Activated T-helper 2 cell treated with anti-CD3 and anti-CD28 coated beads, Interferon-gamma antibody, Interleukin-2, Interleukin-4, amounts not matched to agents 10 μg/mL and 5 μg/mL and 100 μg/mL, durations not matched to agents 14 hours and 24 hours and 36 hours (primary cell): Measurements from ENCODE around the gene WNK2. TPM values are rescaled to one million over a fixed set of nuclear protein-coding genes. Genes with fewer than 3 reads are reported as not detected.
"Not testable (repeated sequence)": the region's sequence is repeated elsewhere in the genome, so short reads cannot be mapped to it uniquely, and the experiment has no call there.

Experiments used
- DNase-seq: peaks from one replicate; pipeline ENCODE4 v3.0.0; 2021; ENCODE audit warnings: low spot score
- H3K27ac Mint-ChIP-seq: one replicate; pipeline ENCODE4 v1.8.0; 2021; ENCODE audit warnings: mixed read lengths
- H3K27me3 Mint-ChIP-seq: one replicate; pipeline ENCODE4 v1.8.0; 2021; ENCODE audit warnings: low read depth, mixed read lengths
- H3K36me3 Mint-ChIP-seq: one replicate; pipeline ENCODE4 v1.8.0; 2021; ENCODE audit warnings: low read depth, mixed read lengths
- H3K4me1 Mint-ChIP-seq: one replicate; pipeline ENCODE4 v1.8.0; 2021; ENCODE audit warnings: low read depth, mixed read lengths
- H3K4me3 Mint-ChIP-seq: one replicate; pipeline ENCODE4 v1.8.0; 2021; ENCODE audit warnings: low read depth, mild to moderate bottlenecking, moderate library complexity, mixed read lengths
- H3K9me3 Mint-ChIP-seq: one replicate; pipeline ENCODE4 v1.8.0; 2021; ENCODE audit warnings: mixed read lengths
- intact Hi-C: fragments of 100-400 bp; cut with micrococcal nuclease; formaldehyde crosslinking; loops from one replicate; pipeline ENCODE4 v1.15.1; 2023
- total RNA-seq: library from RNA; stranded (reverse); gene quantifications from 2 replicates; pipeline ENCODE4 v1.2.3, GENCODE V29; 2022

Gene WNK2
- total RNA-seq = 1.2 and 1.6 TPM in 2 replicates

DNA sequence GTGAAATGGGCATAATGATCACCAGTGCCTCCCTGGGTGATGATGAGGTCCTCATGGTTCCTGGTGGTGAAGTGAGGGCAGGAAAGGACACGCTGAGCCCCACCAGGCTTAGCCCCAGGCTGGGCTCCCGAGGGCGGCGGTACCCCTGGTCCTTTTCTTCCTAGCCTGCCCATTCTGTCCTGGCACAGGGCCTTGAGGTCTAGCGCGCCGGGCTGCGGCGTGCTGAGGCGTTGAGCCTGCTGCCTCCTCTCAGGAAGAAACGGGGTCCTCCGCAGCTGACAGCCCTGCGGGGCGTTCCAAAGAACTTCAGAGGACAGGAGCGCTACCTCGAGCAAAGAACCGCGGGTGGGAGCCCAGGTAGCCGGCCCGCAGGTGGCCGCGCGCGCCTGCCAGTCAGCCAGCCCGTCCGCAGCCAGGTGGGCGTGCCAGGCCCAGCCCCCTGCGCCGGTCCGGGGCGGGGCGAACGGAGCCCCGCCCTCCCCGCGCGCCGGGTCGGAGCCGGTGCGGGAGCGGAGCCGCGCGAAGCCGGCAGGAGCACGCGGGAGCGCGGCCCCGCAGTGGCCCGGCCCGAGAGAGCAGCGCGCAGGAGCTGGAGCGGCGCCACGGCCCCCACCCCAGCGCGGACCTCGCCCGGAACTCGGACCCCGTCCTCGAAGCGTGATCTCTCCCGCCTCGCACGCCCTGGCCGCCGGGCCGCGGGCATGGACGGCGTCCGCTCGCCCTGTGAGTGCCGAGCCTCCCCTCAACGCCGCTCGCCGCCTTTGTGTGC is at the start of gene WNK2:
Gene WNK2, plus strand, starts transcription at position 477 of the 769 bp plus-strand sequence. CDS start 791 bp downstream, outside the sequence.
- Mint-ChIP-seq H3K27me3 (peaks cover 47% of the 10 kb centered on the region), H3K4me1 (no peaks in the 10 kb centered on the region), H3K36me3 (no peaks in the 10 kb centered on the region), H3K4me3 (peak within 1 kb of the TSS; percentile 70), H3K27ac (no peak within 1 kb of the TSS), H3K9me3 (no peaks in the 10 kb centered on the region)
- intact Hi-C loops = no loop called here
- peak; percentile 26 for DNase-seq

DNA sequence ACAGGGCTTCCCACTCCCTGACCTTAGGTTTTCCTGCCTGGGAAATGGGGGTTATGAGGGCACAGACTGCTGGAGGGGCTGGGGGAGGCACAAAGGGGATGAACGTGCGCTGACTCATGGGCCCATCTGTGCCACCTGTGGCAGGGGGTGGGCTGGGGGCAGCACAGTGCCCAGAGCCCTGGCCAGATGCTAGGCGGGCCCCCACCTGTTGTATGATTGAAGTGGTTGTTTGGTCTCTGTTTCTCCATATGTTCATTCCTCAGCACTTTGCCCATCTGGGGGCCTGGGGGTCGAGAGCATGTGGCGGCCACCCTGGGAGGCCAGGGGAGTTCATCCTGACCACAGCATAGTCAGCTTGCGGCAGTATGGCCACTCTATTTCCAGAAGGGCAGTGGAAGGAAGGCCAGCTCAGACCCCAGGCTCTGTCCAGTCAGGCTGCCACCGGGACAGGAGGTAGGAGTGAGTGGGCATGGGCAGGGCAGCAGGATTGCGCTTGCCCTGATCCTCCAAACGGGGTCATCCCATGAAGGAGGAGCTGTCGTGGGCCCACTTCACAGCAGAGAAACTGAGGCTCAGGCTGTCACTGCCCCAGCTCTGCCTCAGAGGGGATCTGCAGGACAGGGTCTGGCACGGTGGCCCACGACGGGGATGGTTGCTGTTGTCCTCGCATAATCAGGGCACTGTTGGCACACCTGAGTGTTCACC is 49.0 kb upstream of the WNK2 start:
- DNase-seq = no peak
- no peaks in the 10 kb centered on the region for H3K27me3 Mint-ChIP-seq
- peaks cover 31% of the 10 kb centered on the region for H3K36me3 Mint-ChIP-seq
- intact Hi-C loops = loop anchor here (1.0 to 5.0 kb wide), 5 partner anchors 11 to 73 kb away; partner anchors contain the start of gene CARD19
- H3K4me3 Mint-ChIP-seq = peak overlapping the region; percentile 79
- H3K9me3 Mint-ChIP-seq = peaks cover 3% of the 10 kb centered on the region
- peaks cover 43% of the 10 kb centered on the region for H3K4me1 Mint-ChIP-seq
- H3K27ac Mint-ChIP-seq = peak overlapping the region; percentile 94

DNA sequence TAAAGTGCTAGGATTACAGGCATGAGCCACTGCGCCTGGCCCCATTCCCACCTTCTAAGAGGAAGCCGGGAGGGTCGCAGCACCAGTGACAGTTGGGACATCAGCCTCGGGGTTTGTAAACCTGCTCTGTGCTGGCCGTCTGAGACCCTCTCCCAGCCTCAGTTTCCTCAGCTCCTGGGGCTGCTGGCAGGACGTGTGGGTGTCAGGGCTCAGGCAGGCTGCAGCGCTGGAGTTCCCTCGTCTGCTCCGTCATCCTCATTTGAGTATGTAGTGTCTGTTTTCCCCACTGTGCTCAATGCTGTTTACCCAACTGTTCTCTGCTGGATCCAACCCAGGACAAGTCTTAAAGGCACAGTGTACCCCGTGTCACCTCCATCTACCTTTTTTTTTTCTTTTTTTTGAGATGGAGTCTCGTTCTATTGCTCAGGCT is 47.9 kb upstream of the WNK2 start:
- DNase-seq = no peak
- peaks cover 3% of the 10 kb centered on the region for H3K9me3 Mint-ChIP-seq
- no peak overlapping the region for H3K4me3 Mint-ChIP-seq
- peaks cover 39% of the 10 kb centered on the region for H3K4me1 Mint-ChIP-seq
- intact Hi-C loops = no loop called here
- H3K27me3 Mint-ChIP-seq = no peaks in the 10 kb centered on the region
- H3K27ac Mint-ChIP-seq = no peak overlapping the region
- peaks cover 24% of the 10 kb centered on the region for H3K36me3 Mint-ChIP-seq

DNA sequence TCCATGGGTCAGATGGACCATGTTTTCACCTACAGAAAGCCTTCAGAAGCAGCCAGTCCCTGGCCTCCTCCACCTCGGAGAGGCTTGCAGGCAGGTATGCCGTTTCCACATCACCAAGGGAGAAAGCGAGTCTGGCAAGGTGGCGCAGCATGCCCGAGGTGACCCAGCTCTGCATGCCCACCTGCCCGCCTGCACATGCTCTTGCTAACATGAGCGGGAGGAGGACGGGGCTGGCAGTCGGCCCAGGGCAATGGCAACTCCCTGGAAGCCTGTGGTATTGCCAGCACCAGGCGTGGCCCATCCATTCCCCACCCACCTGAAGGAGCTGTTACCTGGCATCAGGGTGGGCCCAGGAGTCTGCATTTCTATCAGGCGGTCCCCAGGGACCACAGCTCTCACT is 46.6 kb upstream of the WNK2 start:
- H3K27ac Mint-ChIP-seq = no peak overlapping the region
- DNase-seq = no peak
- peaks cover 10% of the 10 kb centered on the region for H3K36me3 Mint-ChIP-seq
- peaks cover 28% of the 10 kb centered on the region for H3K4me1 Mint-ChIP-seq
- H3K27me3 Mint-ChIP-seq = no peaks in the 10 kb centered on the region
- intact Hi-C loops = no loop called here
- peaks cover 3% of the 10 kb centered on the region for H3K9me3 Mint-ChIP-seq
- no peak overlapping the region for H3K4me3 Mint-ChIP-seq

DNA sequence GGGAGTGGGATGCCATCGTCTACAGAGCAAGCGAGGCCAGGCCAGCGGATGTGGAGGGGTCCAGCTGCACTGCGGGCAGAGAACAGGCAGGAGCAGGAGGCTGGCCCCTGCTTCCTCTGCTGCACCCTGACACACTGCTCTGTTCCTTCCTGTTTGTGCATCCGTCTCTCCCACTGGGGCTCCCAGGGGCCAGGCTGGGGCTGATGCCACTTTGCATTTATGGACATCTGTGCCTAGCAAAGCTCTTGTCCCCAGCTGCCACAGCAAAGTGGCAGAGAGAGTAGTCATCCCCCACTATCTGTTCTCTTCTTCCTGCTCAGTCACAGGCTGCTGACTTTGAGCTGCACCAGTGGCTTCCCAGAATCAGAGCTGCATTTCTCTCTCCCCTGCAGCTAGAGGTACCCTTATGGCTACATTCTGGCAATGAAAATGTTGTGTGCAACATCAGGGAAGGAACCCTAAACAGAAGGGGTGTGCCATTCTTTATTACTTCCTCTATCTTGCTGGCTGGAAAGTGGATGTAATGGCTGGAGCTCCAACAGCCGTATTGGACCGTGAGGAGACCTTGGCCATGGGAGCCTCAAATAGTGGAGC is 45.7 kb upstream of the WNK2 start:
- H3K36me3 Mint-ChIP-seq = peaks cover 1% of the 10 kb centered on the region
- peaks cover 3% of the 10 kb centered on the region for H3K9me3 Mint-ChIP-seq
- H3K4me1 Mint-ChIP-seq = peaks cover 21% of the 10 kb centered on the region
- intact Hi-C loops = no loop called here
- no peaks in the 10 kb centered on the region for H3K27me3 Mint-ChIP-seq
- no peak overlapping the region for H3K4me3 Mint-ChIP-seq
- H3K27ac Mint-ChIP-seq = no peak overlapping the region
- DNase-seq = no peak

DNA sequence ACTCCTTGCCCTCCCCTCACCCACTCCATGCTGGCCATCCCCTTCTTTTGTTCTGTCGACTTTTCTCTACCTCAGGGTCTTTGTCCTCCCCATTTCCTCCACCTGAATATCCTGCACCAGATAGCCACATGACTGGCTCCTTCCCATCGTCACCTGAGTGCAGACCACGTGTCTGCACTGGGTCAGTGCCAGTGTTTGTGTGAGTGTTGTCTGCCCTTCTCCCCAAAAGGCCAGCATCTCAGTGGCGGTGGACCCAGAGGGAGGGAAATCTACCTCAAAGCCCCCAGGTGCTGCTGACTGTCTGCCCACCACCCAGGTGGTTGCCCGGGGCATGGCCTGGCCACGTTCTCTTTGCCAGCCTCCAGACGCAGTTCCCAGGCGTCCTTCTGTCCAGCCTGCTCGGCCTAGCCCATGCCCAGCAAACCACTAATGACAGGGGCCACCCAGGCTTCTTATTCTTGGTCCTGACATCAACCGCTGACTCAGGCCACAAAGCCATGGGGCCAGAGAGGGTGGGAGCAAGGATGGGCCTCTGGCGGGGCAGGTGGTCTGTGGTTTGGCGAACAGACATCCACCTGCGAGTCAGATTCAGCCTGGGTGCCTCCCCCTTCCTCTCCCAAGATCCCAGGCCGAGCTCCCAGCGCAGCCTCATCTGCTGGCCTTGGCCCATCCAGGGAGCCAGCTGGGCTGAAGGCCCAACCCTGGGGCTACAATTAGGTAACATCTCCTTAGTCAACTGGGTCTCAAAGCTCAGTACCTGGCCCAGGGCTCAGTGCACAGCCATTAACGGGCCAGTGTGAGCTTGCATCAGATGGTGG is 44.4 kb upstream of the WNK2 start:
- intact Hi-C loops = no loop called here
- H3K9me3 Mint-ChIP-seq = peaks cover 3% of the 10 kb centered on the region
- H3K36me3 Mint-ChIP-seq = peaks cover 4% of the 10 kb centered on the region
- no peak for DNase-seq
- peaks cover 26% of the 10 kb centered on the region for H3K4me1 Mint-ChIP-seq
- no peaks in the 10 kb centered on the region for H3K27me3 Mint-ChIP-seq
- no peak overlapping the region for H3K27ac Mint-ChIP-seq
- H3K4me3 Mint-ChIP-seq = no peak overlapping the region

DNA sequence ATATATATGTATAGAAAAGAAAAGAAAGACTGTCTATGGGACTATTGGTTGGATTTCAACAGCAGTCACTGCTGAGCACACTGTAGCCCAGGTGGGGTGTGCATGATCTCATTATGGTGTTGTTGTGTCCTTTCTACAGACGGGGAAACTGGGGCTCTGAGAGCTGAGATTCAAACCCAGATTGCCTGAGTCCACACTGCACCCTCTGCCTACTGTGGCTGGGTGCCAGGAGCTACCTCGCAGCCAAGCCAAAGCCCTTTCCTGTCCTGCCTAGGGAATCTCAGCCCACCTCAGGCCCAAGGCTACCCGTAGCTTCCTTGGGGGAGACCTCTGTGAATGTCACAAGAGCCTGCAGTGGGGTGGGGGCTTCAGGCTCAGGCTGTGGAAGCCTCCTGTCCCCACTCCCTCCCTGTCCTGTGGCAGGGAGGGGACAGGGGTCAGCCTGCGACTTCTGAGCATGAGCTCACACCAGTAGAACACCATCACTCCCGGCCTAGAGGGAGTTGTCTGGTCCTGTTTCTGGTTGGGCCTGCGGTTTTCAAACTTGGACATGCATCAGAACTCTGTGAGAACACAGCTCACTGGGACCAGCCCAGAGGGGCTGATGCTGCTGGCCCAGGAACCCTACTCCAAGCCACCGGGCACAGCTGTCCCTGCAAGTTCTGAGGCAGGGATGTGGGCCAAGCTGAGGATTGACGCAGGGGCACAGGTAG is 42.0 kb upstream of the WNK2 start:
- Mint-ChIP-seq H3K9me3 (peaks cover 15% of the 10 kb centered on the region), H3K4me1 (peaks cover 25% of the 10 kb centered on the region), H3K27ac (no peak overlapping the region), H3K27me3 (no peaks in the 10 kb centered on the region), H3K4me3 (no peak overlapping the region), H3K36me3 (peaks cover 15% of the 10 kb centered on the region)
- DNase-seq = no peak
- intact Hi-C loops = no loop called here

DNA sequence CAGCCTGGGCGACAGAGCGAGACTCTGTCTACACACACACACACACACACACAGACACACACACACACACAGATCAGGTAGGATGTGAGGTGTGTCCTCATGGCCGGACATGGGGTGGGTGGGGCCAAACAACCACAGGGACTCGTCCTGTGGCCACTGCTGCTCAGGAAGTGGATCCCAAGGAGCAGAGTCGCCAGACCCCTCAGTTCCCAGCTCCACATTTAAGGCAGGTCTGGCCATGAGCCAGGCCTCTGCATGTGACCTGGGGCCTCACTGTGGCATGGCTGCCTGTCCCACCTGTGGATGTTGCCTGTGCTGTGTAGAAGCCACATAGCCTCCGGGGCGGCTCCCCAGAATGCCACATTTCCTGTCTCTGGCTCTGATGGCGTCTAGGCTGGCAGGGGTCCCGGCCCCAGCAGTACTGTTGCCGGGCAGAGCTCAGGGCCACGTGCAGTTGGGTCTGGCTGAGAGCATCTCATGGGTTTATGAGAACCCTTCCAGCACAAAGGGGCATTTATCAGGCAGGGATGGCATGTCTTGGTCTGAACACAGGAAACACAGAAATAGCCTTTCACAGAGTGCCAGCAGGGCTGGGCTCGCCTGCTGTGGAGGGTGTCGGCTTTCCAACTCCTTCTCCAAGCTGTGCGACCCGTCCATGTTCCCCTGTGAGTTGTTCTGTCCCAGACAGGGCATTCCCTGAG is 40.0 kb upstream of the WNK2 start:
- intact Hi-C loops = no loop called here
- DNase-seq = peak; percentile 34
- peaks cover 28% of the 10 kb centered on the region for H3K9me3 Mint-ChIP-seq
- peak overlapping the region; percentile 82 for H3K27ac Mint-ChIP-seq
- peaks cover 30% of the 10 kb centered on the region for H3K4me1 Mint-ChIP-seq
- H3K27me3 Mint-ChIP-seq = no peaks in the 10 kb centered on the region
- H3K4me3 Mint-ChIP-seq = no peak overlapping the region
- peaks cover 29% of the 10 kb centered on the region for H3K36me3 Mint-ChIP-seq

DNA sequence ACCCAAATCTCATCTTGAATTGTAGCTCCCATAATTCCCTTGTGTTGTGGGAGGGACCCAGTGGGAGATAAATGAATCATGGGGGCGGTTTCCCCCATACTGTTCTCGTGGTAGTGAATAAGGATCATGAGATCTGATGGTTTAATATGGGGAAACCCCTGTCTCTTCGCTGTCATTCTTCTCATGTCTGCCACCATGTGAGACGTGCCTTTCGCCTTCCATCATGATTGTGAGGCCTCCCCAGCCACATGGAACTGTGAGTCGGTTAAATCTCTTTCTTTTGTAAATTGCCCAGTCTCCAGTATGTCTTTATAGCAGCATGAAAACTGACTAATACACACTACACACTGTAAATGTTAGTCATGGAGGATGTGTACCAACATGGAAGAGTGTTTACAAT is 37.2 kb upstream of the WNK2 start:
- not testable (repeated sequence) for DNase-seq, H3K27me3 Mint-ChIP-seq
- peaks cover 33% of the 10 kb centered on the region for H3K9me3 Mint-ChIP-seq
- H3K4me1 Mint-ChIP-seq = peaks cover 47% of the 10 kb centered on the region
- H3K36me3 Mint-ChIP-seq = peaks cover 31% of the 10 kb centered on the region
- H3K4me3 Mint-ChIP-seq = peak overlapping the region; percentile 34
- H3K27ac Mint-ChIP-seq = peak overlapping the region; percentile 88
- intact Hi-C loops = loop anchor here (1.0 kb wide), 1 partner anchor 12 kb away; the partner anchor contains the start of gene NINJ1

DNA sequence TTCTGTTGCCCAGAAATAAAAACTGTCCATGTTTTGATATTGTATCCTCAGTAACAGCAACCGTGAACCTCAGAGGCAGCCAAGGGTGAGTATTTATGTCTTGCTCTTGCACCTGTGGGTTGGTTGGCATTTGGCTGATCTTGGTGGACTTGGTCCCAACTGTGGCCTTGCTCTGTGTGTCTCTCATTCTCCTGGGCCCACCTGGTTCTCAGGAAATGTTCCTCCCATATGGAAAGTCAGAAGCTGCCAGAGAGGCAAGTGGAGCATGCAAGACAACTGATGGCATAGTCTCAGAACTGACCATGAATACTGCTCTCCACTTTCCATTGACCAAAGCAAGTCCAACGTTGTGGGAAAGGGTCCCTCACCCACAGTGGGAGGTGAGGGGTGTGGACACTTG is 36.3 kb upstream of the WNK2 start:
- H3K4me3 Mint-ChIP-seq = no peak overlapping the region
- H3K27me3 Mint-ChIP-seq = no peaks in the 10 kb centered on the region
- H3K36me3 Mint-ChIP-seq = peaks cover 31% of the 10 kb centered on the region
- H3K9me3 Mint-ChIP-seq = peaks cover 33% of the 10 kb centered on the region
- H3K27ac Mint-ChIP-seq = peak overlapping the region; percentile 42
- peaks cover 49% of the 10 kb centered on the region for H3K4me1 Mint-ChIP-seq
- intact Hi-C loops = no loop called here
- no peak for DNase-seq

DNA sequence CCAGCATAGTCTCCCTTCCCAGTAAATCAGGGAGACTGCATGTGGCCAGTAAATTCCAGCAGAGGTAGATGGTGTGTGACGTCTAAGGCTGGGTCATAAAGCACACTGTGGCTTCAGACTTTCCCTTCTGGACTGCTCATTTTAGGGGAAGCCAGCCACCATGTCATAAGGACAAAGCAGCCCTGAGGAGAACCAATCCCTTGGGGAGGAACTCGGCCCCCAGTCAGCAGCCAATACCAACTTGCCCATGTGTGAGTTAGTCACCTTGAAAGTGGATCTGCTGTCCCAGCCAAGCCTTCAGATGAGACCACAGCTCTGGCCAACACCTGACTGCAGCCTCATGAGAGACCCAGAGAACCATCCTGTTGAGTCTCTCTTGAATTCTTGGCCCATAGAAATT is 35.2 kb upstream of the WNK2 start:
- Mint-ChIP-seq H3K9me3 (peaks cover 33% of the 10 kb centered on the region), H3K4me3 (peak overlapping the region; percentile 24), H3K27ac (peak overlapping the region; percentile 77), H3K4me1 (peaks cover 49% of the 10 kb centered on the region), H3K36me3 (peaks cover 31% of the 10 kb centered on the region), H3K27me3 (no peaks in the 10 kb centered on the region)
- DNase-seq = no peak
- intact Hi-C loops = no loop called here
